Measurements from ENCODE around the gene KMT2B. TPM values are rescaled to one million over a fixed set of nuclear protein-coding genes. Genes with fewer than 3 reads are reported as not detected.

Gene KMT2B
- total and polyA plus RNA-seq, 2 of the 8 experiments (the other 6 are each of a cell fraction or from before 2014, with no cell fraction given) = 26.7 to 38.6 TPM

GRCh38 chr19:35695895-35696422 lies 21.8 kb upstream of the KMT2B start (continued):
- TF ChIP-seq TAF1 (IDR thresholded peaks at IDR 0.05; ENCODE audit: low read depth, low read length) (no peak), CHD2 (IDR thresholded peaks at IDR 0.05; ENCODE audit: low read length) (no peak), EGR1 (IDR thresholded peaks at IDR 0.05; ENCODE audit: borderline replicate concordance, low read depth, low read length) (no peak), KDM4A (IDR thresholded peaks at IDR 0.05; ENCODE audit: low read depth, low read length, severe bottlenecking) (no peak), EZH2 (IDR thresholded peaks at IDR 0.05; ENCODE audit: low read depth, low read length, severe bottlenecking) (no peak), KDM1A (IDR thresholded peaks at IDR 0.05; ENCODE audit: borderline replicate concordance, low read length) (no peak)

All from H1 (cell line).